Suprapubic skin (tissue), 4 donors: Measurements from ENCODE around the gene HERC2. TPM values are rescaled to one million over a fixed set of nuclear protein-coding genes. Genes with fewer than 3 reads are reported as not detected.

Experiments
- DNase-seq, 2 donors: peaks; one replicate each; pipeline ENCODE4 v3.0.0-alpha.2; 2019; ENCODE audit warnings: low spot score in 2 of 2
- H3K27ac ChIP-seq: fragments of 200-600 bp; sonication (generic); one replicate; pipeline ENCODE4 v1.5.1; 2019
- H3K27me3 ChIP-seq: fragments of 200-600 bp; sonication (generic); one replicate; pipeline ENCODE4 v1.5.1; 2019
- H3K36me3 ChIP-seq: fragments of 200-600 bp; sonication (generic); one replicate; pipeline ENCODE4 v1.5.1; 2019
- H3K4me1 ChIP-seq: fragments of 200-600 bp; sonication (generic); one replicate; pipeline ENCODE4 v1.5.1; 2019
- H3K4me3 ChIP-seq: fragments of 200-600 bp; sonication (generic); one replicate; pipeline ENCODE4 v1.5.1; 2019; ENCODE audit warnings: mild to moderate bottlenecking
- H3K9me3 ChIP-seq: fragments of 200-600 bp; sonication (generic); one replicate; pipeline ENCODE4 v1.5.1; 2019
- EP300 ChIP-seq: sonication (generic); formaldehyde crosslinking; IDR thresholded peaks from one replicate; pipeline ENCODE4 v1.6.1; 2017; ENCODE audit warnings: antibody characterized with exemption
- POLR2A ChIP-seq, 2 donors: fragments of 450-650 bp; IDR thresholded peaks; one replicate each; pipeline ENCODE4 v1.6.1; 2017; ENCODE audit warnings: antibody characterized with exemption in 2 of 2, mild to moderate bottlenecking in 2 of 2, moderate library complexity in 2 of 2
- POLR2AphosphoS5 ChIP-seq, 3 donors: sonication (generic); formaldehyde crosslinking; IDR thresholded peaks; one replicate each; pipeline ENCODE4 v1.6.1; 2017; ENCODE audit warnings: antibody characterized with exemption in 3 of 3
- WGBS: methylation state at CpG from one replicate; pipeline ENCODE4 v1.1.5; 2018; 5-methylcytosine and 5-hydroxymethylcytosine counted together
- total RNA-seq, 4 donors: library from RNA; depleted of rRNA; stranded (reverse); fragments of >200 nt; gene quantifications; one replicate each; pipeline ENCODE4 v1.1.0, GENCODE V29; 2016
- TF ChIP-seq, protein P1 (sequence below), 2 donors: fragments of 200-600 bp in 1 of 2; fragments of 450-650 bp in 1 of 2; sonication (generic) in 1 of 2; IDR thresholded peaks; one replicate each; pipeline ENCODE4 v1.5.1; 2016 to 2019; ENCODE audit warnings: antibody characterized with exemption in 2 of 2, mild to moderate bottlenecking in 1 of 2, moderate library complexity in 1 of 2

Gene HERC2
- total RNA-seq, 4 donors from 2014 or later: 45.2 to 111 (median 73.8) TPM

DNA sequence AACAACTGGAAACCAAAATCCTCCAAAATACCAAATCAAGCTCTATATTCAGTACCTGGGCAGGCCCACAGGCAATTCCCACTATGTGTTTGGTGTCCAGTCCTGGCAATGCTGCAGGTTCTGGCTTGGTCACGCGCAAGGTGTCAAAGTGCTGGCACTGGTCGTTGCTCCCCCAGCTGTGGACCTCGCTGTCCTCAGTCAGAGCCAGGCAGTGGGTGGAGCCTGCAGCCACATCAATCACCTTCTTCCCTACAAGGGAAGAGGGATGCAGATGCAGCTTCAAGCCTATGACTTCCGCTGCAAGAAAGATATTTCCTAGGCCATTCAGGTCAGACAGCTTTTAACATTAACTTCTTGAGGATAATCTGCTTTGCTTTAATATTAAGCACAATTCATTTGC, 61.3 kb downstream of the HERC2 start:
- TF ChIP-seq EP300 (no peak), POLR2AphosphoS5 (IDR thresholded peaks at IDR 0.05) (no peak), POLR2A (IDR thresholded peaks at IDR 0.05) (no peak)
- TF ChIP-seq, protein P1, sequence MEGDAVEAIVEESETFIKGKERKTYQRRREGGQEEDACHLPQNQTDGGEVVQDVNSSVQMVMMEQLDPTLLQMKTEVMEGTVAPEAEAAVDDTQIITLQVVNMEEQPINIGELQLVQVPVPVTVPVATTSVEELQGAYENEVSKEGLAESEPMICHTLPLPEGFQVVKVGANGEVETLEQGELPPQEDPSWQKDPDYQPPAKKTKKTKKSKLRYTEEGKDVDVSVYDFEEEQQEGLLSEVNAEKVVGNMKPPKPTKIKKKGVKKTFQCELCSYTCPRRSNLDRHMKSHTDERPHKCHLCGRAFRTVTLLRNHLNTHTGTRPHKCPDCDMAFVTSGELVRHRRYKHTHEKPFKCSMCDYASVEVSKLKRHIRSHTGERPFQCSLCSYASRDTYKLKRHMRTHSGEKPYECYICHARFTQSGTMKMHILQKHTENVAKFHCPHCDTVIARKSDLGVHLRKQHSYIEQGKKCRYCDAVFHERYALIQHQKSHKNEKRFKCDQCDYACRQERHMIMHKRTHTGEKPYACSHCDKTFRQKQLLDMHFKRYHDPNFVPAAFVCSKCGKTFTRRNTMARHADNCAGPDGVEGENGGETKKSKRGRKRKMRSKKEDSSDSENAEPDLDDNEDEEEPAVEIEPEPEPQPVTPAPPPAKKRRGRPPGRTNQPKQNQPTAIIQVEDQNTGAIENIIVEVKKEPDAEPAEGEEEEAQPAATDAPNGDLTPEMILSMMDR (IDR thresholded peaks at IDR 0.05): no peak
- Histone ChIP-seq H3K27ac (no peak overlapping the region), H3K9me3 (no peaks in the 10 kb centered on the region), H3K4me3 (no peak overlapping the region), H3K27me3 (no peaks in the 10 kb centered on the region), H3K4me1 (no peaks in the 10 kb centered on the region), H3K36me3 (peaks cover 44% of the 10 kb centered on the region)
- no peak for DNase-seq
- 92% methylated on average over 4 of the region's 5 CpGs for WGBS

DNA sequence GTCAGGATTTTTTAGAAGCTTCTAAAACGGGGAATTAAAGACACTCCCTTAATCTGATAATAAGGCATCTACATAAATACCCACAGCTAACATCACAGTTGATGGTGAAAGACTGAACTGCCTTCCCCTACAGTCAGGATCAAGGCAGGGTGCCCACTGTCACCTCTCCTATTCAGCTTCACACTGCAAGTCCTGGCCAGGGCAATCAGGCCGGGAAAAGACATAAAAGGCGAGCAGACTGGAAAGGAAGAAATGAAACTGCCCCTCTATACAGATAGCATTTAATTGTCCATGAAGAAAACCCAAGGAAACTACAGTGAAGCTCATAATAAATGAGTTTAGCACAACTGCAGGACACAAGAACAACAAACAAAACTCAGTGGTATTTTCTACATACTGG, 61.7 kb downstream of the HERC2 start:
- Histone ChIP-seq H3K4me1 (no peaks in the 10 kb centered on the region), H3K36me3 (peaks cover 44% of the 10 kb centered on the region), H3K9me3 (no peaks in the 10 kb centered on the region), H3K27me3 (no peaks in the 10 kb centered on the region), H3K27ac (no peak overlapping the region), H3K4me3 (no peak overlapping the region)
- no peak for TF ChIP-seq POLR2A (IDR thresholded peaks at IDR 0.05)
- DNase-seq: no peak
- 91% methylated on average over 3 of the region's 3 CpGs for WGBS

DNA sequence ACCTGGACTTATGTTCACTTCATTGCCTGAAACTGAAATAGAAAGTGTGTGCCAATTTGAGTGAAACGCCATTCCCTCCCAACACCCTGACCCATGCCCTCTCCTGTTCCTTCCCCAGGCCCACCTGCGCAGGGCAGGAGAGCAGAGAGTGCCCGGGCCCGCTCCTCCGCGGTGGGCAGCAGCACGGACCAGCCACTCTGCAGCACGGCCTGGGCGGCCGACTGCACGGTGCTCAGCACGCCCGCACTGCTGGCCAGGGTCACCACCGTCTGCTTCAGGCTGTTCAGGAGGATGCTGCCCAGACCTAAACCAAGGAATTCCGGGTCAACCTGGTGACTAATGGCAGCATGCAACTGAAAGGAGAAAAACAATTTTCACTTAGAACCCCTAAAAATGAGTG, 66.0 kb downstream of the HERC2 start:
- Histone ChIP-seq H3K4me3 (no peak overlapping the region), H3K9me3 (no peaks in the 10 kb centered on the region), H3K4me1 (no peaks in the 10 kb centered on the region), H3K27ac (no peak overlapping the region), H3K27me3 (no peaks in the 10 kb centered on the region), H3K36me3 (peaks cover 62% of the 10 kb centered on the region)
- 97% methylated on average over 13 of the region's 15 CpGs for WGBS
- no peak for TF ChIP-seq EP300
- no peak for TF ChIP-seq POLR2AphosphoS5 (IDR thresholded peaks at IDR 0.05)
- TF ChIP-seq, protein P1 (IDR thresholded peaks at IDR 0.05): no peak
- TF ChIP-seq POLR2A (IDR thresholded peaks at IDR 0.05): no peak
- DNase-seq: no peak

DNA sequence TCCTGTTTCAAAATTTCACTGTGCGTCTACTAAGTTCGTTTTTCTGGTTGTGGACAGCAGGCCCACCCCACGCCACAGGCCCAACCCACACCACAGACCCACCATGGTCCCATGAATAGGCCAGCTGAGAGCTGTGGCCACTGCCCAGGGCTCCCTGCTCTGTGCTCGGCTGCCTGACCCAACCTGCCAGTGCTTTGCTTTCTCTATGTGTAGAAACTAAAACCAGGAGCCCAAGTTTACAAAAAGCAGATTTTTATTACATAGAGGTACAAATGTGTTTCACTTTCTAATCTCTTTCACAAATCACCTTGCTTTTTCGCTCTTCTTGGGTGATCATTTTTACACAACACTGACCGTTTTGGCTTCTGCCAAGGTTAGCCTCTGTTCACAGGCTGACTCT, 69.1 kb downstream of the HERC2 start:
- TF ChIP-seq POLR2A (IDR thresholded peaks at IDR 0.05) (no peak), EP300 (no peak), POLR2AphosphoS5 (IDR thresholded peaks at IDR 0.05) (no peak)
- TF ChIP-seq, protein P1 (IDR thresholded peaks at IDR 0.05): no peak
- Histone ChIP-seq H3K9me3 (no peaks in the 10 kb centered on the region), H3K4me3 (no peak overlapping the region), H3K36me3 (peaks cover 81% of the 10 kb centered on the region), H3K4me1 (no peaks in the 10 kb centered on the region), H3K27me3 (no peaks in the 10 kb centered on the region), H3K27ac (no peak overlapping the region)
- DNase-seq: no peak
- WGBS: 91% methylated on average over 6 of the region's 6 CpGs

DNA sequence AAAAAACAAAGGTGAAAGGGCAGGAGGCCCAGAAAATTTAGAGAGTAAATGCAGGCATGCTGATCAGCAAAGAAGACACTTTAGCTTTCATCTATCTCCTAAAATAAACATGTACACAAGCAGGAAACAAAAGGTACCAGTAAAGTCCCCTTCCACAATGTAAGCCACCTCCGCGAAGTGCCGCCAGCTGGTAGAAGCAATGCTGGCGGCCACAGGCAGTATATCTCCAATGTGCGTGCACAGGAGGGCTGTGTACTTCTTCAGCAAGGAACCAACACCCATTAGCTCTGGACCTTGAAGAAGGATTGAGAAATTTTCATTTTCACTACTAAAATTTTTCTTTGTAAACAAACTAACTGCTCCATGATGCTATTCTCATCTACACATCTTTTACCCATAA, 75.4 kb downstream of the HERC2 start:
- H3K36me3 ChIP-seq: peaks cover 68% of the 10 kb centered on the region
- WGBS: 91% methylated on average over 5 of the region's 5 CpGs
- H3K27me3 ChIP-seq: no peaks in the 10 kb centered on the region

More for the DNA sequence above, 75.4 kb downstream of the HERC2 start:
- Histone ChIP-seq H3K4me1 (no peaks in the 10 kb centered on the region), H3K27ac (no peak overlapping the region), H3K4me3 (no peak overlapping the region), H3K9me3 (no peaks in the 10 kb centered on the region)
- no peak for DNase-seq
- TF ChIP-seq, protein P1 (IDR thresholded peaks at IDR 0.05): no peak
- TF ChIP-seq POLR2A (IDR thresholded peaks at IDR 0.05) (no peak), EP300 (no peak), POLR2AphosphoS5 (IDR thresholded peaks at IDR 0.05) (no peak)
